ENCODE data around the gene CENPB. TPM values are rescaled to one million over a fixed set of nuclear protein-coding genes. Genes with fewer than 3 reads are reported as not detected.
A peak's percentile ranks its signal among the peaks of the same experiment; 100 is the strongest.

CENPB gene
- total RNA-seq, 2 donors from 2014 or later: 49.1 to 77.1 TPM

GRCh38 chr20:3788685-3789155 is 2.2 kb upstream of the CENPB start:
- Histone ChIP-seq H3K27me3 (no peaks in the 10 kb centered on the region), H3K36me3 (peaks cover 6% of the 10 kb centered on the region), H3K9me3 (no peaks in the 10 kb centered on the region), H3K4me3 (no peak overlapping the region), H3K27ac (no peak overlapping the region), H3K4me1 (peaks cover 0 to 30% of the 10 kb centered on the region in 2 donors)
- no peak for DNase-seq (ENCODE audit: low spot score)
- no peak for TF ChIP-seq CTCF (IDR thresholded peaks at IDR 0.05)

GRCh38 chr20:3787324-3788014 is 929 bp upstream of the CENPB start:
- TF ChIP-seq CTCF (IDR thresholded peaks at IDR 0.05): no peak
- Histone ChIP-seq H3K27ac (peak overlapping the region in 1 of 2 donors; percentile 29), H3K36me3 (peaks cover 6% of the 10 kb centered on the region), H3K4me3 (peak overlapping the region in 1 of 2 donors; percentile 39), H3K4me1 (peaks cover 0 to 36% of the 10 kb centered on the region in 2 donors), H3K9me3 (no peaks in the 10 kb centered on the region), H3K27me3 (no peaks in the 10 kb centered on the region)
- DNase-seq (ENCODE audit: low spot score): no peak

- DNase-seq (ENCODE audit: low spot score): no peak
- Histone ChIP-seq H3K27ac (peak overlapping the region; percentile 74 to 87), H3K9me3 (no peaks in the 10 kb centered on the region)
Observed at GRCh38 chr20:3786126-3786484, 435 bp downstream of the CENPB start.

GRCh38 chr20:3785240-3786125 is 1.1 kb downstream of the CENPB start:
- Histone ChIP-seq H3K4me3 (peak overlapping the region; percentile 45 to 64), H3K9me3 (no peaks in the 10 kb centered on the region), H3K27me3 (no peaks in the 10 kb centered on the region), H3K27ac (peak overlapping the region; percentile 74 to 87), H3K36me3 (peaks cover 6% of the 10 kb centered on the region), H3K4me1 (peaks cover 0 to 45% of the 10 kb centered on the region in 2 donors)
- TF ChIP-seq CTCF (IDR thresholded peaks at IDR 0.05): no peak
- no peak for DNase-seq (ENCODE audit: low spot score)

More at GRCh38 chr20:3786126-3786484, 435 bp downstream of the CENPB start:
- H3K4me3 ChIP-seq: peak overlapping the region; percentile 45 to 64
- H3K36me3 ChIP-seq: peaks cover 6% of the 10 kb centered on the region
- TF ChIP-seq CTCF (IDR thresholded peaks at IDR 0.05): no peak
- H3K4me1 ChIP-seq: peaks cover 0 to 40% of the 10 kb centered on the region in 2 donors
- H3K27me3 ChIP-seq: no peaks in the 10 kb centered on the region

GRCh38 chr20:3784863-3785239 is 1.7 kb downstream of the CENPB start:
- Histone ChIP-seq H3K27ac (no peak overlapping the region), H3K27me3 (no peaks in the 10 kb centered on the region), H3K4me3 (peak overlapping the region; percentile 45 to 64), H3K36me3 (peaks cover 6% of the 10 kb centered on the region), H3K9me3 (no peaks in the 10 kb centered on the region), H3K4me1 (peaks cover 0 to 45% of the 10 kb centered on the region in 2 donors)
- no peak for TF ChIP-seq CTCF (IDR thresholded peaks at IDR 0.05)
- DNase-seq (ENCODE audit: low spot score): no peak

Measured in right atrium auricular region (tissue), 2 donors.